HL-60 (cell line): ENCODE data around the gene P2RY6.

ENCODE experiments used
- POLR2AphosphoS5 ChIP-seq: IDR thresholded peaks from 2 replicates; pipeline ENCODE4 v1.6.1; 2012; ENCODE audit warnings: low read depth
- TF ChIP-seq, protein P1 (sequence below): IDR thresholded peaks from one replicate; pipeline ENCODE4 v1.5.1; 2011; ENCODE audit warnings: low read length, control low read depth, inconsistent platforms; ENCODE audit not compliant: insufficient read depth
- TF ChIP-seq, protein P2 (sequence below): IDR thresholded peaks from 2 replicates; pipeline ENCODE4 v1.6.1; 2012; ENCODE audit warnings: low read depth; ENCODE audit not compliant: insufficient replicate concordance

DNA sequence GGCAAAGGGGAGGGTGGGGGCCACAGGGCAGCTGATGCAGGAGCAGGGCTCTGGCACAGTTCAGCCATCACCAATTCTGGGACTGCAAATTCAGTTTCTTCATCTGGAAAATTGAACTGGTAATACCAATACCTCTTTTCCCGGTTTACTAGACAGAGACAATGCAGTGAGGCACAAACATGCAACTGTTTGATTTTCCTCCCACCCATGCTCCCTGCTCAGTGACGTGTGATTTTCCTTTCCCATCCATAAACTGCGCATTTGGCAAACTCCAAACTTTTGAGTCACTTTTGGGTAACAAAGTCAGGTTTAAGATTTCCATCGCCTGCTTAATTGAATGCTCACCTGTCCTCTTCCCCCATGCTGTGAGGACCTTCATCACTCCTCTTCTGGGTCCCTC is 30.8 kb upstream of the P2RY6 start:
- TF ChIP-seq POLR2AphosphoS5: no peak; the same call in 1 of the 2 replicates
- TF ChIP-seq, protein P1, sequence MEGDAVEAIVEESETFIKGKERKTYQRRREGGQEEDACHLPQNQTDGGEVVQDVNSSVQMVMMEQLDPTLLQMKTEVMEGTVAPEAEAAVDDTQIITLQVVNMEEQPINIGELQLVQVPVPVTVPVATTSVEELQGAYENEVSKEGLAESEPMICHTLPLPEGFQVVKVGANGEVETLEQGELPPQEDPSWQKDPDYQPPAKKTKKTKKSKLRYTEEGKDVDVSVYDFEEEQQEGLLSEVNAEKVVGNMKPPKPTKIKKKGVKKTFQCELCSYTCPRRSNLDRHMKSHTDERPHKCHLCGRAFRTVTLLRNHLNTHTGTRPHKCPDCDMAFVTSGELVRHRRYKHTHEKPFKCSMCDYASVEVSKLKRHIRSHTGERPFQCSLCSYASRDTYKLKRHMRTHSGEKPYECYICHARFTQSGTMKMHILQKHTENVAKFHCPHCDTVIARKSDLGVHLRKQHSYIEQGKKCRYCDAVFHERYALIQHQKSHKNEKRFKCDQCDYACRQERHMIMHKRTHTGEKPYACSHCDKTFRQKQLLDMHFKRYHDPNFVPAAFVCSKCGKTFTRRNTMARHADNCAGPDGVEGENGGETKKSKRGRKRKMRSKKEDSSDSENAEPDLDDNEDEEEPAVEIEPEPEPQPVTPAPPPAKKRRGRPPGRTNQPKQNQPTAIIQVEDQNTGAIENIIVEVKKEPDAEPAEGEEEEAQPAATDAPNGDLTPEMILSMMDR: no peak
- TF ChIP-seq, protein P2, sequence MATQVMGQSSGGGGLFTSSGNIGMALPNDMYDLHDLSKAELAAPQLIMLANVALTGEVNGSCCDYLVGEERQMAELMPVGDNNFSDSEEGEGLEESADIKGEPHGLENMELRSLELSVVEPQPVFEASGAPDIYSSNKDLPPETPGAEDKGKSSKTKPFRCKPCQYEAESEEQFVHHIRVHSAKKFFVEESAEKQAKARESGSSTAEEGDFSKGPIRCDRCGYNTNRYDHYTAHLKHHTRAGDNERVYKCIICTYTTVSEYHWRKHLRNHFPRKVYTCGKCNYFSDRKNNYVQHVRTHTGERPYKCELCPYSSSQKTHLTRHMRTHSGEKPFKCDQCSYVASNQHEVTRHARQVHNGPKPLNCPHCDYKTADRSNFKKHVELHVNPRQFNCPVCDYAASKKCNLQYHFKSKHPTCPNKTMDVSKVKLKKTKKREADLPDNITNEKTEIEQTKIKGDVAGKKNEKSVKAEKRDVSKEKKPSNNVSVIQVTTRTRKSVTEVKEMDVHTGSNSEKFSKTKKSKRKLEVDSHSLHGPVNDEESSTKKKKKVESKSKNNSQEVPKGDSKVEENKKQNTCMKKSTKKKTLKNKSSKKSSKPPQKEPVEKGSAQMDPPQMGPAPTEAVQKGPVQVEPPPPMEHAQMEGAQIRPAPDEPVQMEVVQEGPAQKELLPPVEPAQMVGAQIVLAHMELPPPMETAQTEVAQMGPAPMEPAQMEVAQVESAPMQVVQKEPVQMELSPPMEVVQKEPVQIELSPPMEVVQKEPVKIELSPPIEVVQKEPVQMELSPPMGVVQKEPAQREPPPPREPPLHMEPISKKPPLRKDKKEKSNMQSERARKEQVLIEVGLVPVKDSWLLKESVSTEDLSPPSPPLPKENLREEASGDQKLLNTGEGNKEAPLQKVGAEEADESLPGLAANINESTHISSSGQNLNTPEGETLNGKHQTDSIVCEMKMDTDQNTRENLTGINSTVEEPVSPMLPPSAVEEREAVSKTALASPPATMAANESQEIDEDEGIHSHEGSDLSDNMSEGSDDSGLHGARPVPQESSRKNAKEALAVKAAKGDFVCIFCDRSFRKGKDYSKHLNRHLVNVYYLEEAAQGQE: no peak
